SK-N-SH (cell line): Measurements from ENCODE around the gene LIN7A. TPM values are rescaled to one million over a fixed set of nuclear protein-coding genes. Genes with fewer than 3 reads are reported as not detected.

Source experiments
- CTCF ChIA-PET: fragments of 300-600, 350-600 bp; formaldehyde crosslinking; extraction: SDS; loops from one replicate; lab custom pipeline; 2021; lab: Yijun Ruan, JAX
- POLR2A ChIA-PET: fragments of 350-600 bp; sonication (Branson Sonifier 250); formaldehyde crosslinking; extraction: SDS; loops from one replicate; lab custom pipeline; 2020; ENCODE audit warnings: antibody characterized with exemption, inconsistent platforms; lab: Yijun Ruan, JAX
- DNase-seq: peaks from one replicate; pipeline ENCODE4 v3.0.0; 2012
- H2AFZ ChIP-seq: fragments of 200-600 bp; sonication (generic); 2 replicates; pipeline ENCODE4 v1.8.1; 2016; ENCODE audit warnings: antibody characterized with exemption, mild to moderate bottlenecking, low read depth
- H3F3A ChIP-seq: fragments of 200-600 bp; sonication (generic); replicated peaks from 2 replicates; pipeline ENCODE3; 2016; ENCODE audit warnings: antibody characterized with exemption, mild to moderate bottlenecking; ENCODE audit not compliant: insufficient read depth
- H3K27ac ChIP-seq, 2 experiments: fragments of 200-500 bp in 1 of 2; fragments of 200-600 bp in 1 of 2; sonication (Bioruptor generic) in 1 of 2; sonication (generic), shearing (Covaris generic) in 1 of 2; 2 replicates each; pipeline versions ENCODE4 v1.5.1 to v1.6.1; 2014 to 2016; ENCODE audit warnings: low read depth in 2 of 2, inconsistent platforms in 1 of 2, low read length in 1 of 2, mild to moderate bottlenecking in 1 of 2, mixed read lengths in 1 of 2
- H3K27me3 ChIP-seq: fragments of 200-600 bp; sonication (generic), shearing (Covaris generic); 2 replicates; pipeline ENCODE4 v1.6.1; 2016; ENCODE audit warnings: mixed run types; ENCODE audit not compliant: insufficient read depth
- H3K36me3 ChIP-seq, 2 experiments: fragments of 200-500 bp in 1 of 2; fragments of 200-600 bp in 1 of 2; sonication (Bioruptor generic) in 1 of 2; sonication (generic) in 1 of 2; replicated peaks in 1 of 2; 2 replicates each; pipeline versions ENCODE3 to v1.5.1; 2014 to 2016; ENCODE audit warnings: low read length in 1 of 2, mild to moderate bottlenecking in 1 of 2; ENCODE audit not compliant: insufficient read depth in 2 of 2, control insufficient read depth in 1 of 2
- H3K4me1 ChIP-seq, 2 experiments: fragments of 200-500 bp in 1 of 2; fragments of 200-600 bp in 1 of 2; sonication (Bioruptor generic) in 1 of 2; sonication (generic), shearing (Covaris generic) in 1 of 2; 2 replicates each; pipeline versions ENCODE4 v1.5.1 to v1.6.1; 2014 to 2016; ENCODE audit warnings: low read depth in 1 of 2, low read length in 1 of 2, mixed run types in 1 of 2; ENCODE audit not compliant: insufficient read depth in 2 of 2, control insufficient read depth in 1 of 2
- H3K4me2 ChIP-seq: fragments of 200-600 bp; sonication (generic), shearing (Covaris generic); 2 replicates; pipeline ENCODE4 v1.6.1; 2017; ENCODE audit warnings: mixed run types
- H3K4me3 ChIP-seq, 2 experiments: fragments of 200-500 bp in 1 of 2; fragments of 200-600 bp in 1 of 2; sonication (Bioruptor generic) in 1 of 2; sonication (generic), shearing (Covaris generic) in 1 of 2; 2 replicates each; pipeline versions ENCODE4 v1.5.1 to v1.8.1; 2014 to 2016; ENCODE audit warnings: low read depth in 2 of 2, inconsistent platforms in 1 of 2, low read length in 1 of 2, mild to moderate bottlenecking in 1 of 2, mixed read lengths in 1 of 2, moderate library complexity in 1 of 2
- H3K79me2 ChIP-seq: fragments of 200-600 bp; sonication (generic); 2 replicates; pipeline ENCODE4 v1.8.1; 2017; ENCODE audit warnings: mild to moderate bottlenecking; ENCODE audit not compliant: insufficient read depth
- H3K9ac ChIP-seq: fragments of 200-600 bp; sonication (generic); 2 replicates; pipeline ENCODE4 v1.6.1; 2017; ENCODE audit warnings: mixed run types
- H3K9me2 ChIP-seq: fragments of 200-600 bp; sonication (generic); 2 replicates; pipeline ENCODE4 v1.6.1; 2017; ENCODE audit warnings: mixed run types
- H3K9me3 ChIP-seq: fragments of 200-600 bp; sonication (generic); 2 replicates; pipeline ENCODE4 v1.6.1; 2017; ENCODE audit warnings: mixed run types, mild to moderate bottlenecking, moderate library complexity
- H4K20me1 ChIP-seq: fragments of 200-600 bp; sonication (generic); 2 replicates; pipeline ENCODE4 v1.6.1; 2017; ENCODE audit warnings: mild to moderate bottlenecking, mixed run types; ENCODE audit not compliant: insufficient read depth
- CHD2 ChIP-seq: fragments of 150-350 bp; IDR thresholded peaks from 2 replicates; pipeline ENCODE4 v1.6.1; 2018; ENCODE audit warnings: low read length; ENCODE audit not compliant: partially characterized antibody
- EP300 ChIP-seq, 2 experiments: IDR thresholded peaks; 2 replicates each; pipeline versions ENCODE4 v1.4.0 to v1.6.1; 2012; ENCODE audit warnings: borderline replicate concordance in 1 of 2, low read depth in 1 of 2, low read length in 1 of 2
- EZH2phosphoT487 ChIP-seq: fragments of 200-600 bp; sonication (generic); IDR thresholded peaks from 2 replicates; pipeline ENCODE4 v1.6.1; 2017; ENCODE audit warnings: low read depth, mixed run types, mild to moderate bottlenecking, antibody characterized with exemption, moderate library complexity, borderline replicate concordance
- FOSL2 ChIP-seq: IDR thresholded peaks from 2 replicates; pipeline ENCODE4 v1.4.0; 2012; ENCODE audit warnings: low read depth, mild to moderate bottlenecking, moderate library complexity, borderline replicate concordance
- FOXM1 ChIP-seq: IDR thresholded peaks from 2 replicates; pipeline ENCODE4 v1.4.0; 2012; ENCODE audit warnings: low read depth, mild to moderate bottlenecking
- GABPA ChIP-seq: IDR thresholded peaks from 2 replicates; pipeline ENCODE4 v1.4.0; 2012; ENCODE audit warnings: low read depth, mild to moderate bottlenecking
- GATA2 ChIP-seq: sonication (generic); formaldehyde crosslinking; IDR thresholded peaks from 2 replicates; pipeline ENCODE4 v1.5.0; 2020; ENCODE audit warnings: mild to moderate bottlenecking, missing genetic modification reagents
- IRF3 ChIP-seq: fragments of 150-350 bp; IDR thresholded peaks from 2 replicates; pipeline ENCODE4 v1.6.1; 2016; ENCODE audit warnings: mild to moderate bottlenecking, low read depth, low read length
- MXI1 ChIP-seq: IDR thresholded peaks from 2 replicates; pipeline ENCODE4 v1.6.1; 2012; ENCODE audit warnings: mild to moderate bottlenecking, low read depth, low read length, improper control_type of control experiment
- NRF1 ChIP-seq: IDR thresholded peaks from 2 replicates; pipeline ENCODE4 v1.6.1; 2012; ENCODE audit warnings: low read depth, mild to moderate bottlenecking, low read length
- RCOR1 ChIP-seq: fragments of 150-350 bp; IDR thresholded peaks from 2 replicates; pipeline ENCODE4 v1.6.1; 2017; ENCODE audit warnings: antibody characterized with exemption, low read length
- REST ChIP-seq: IDR thresholded peaks from 2 replicates; pipeline ENCODE4 v1.6.1; 2012; ENCODE audit warnings: mild to moderate bottlenecking, low read depth, low read length, moderate library complexity
- RFX5 ChIP-seq: IDR thresholded peaks from 2 replicates; pipeline ENCODE4 v1.6.1; 2012; ENCODE audit warnings: mild to moderate bottlenecking, improper control_type of control experiment, low read length
- SMC3 ChIP-seq: IDR thresholded peaks from 2 replicates; pipeline ENCODE4 v1.6.1; 2012; ENCODE audit warnings: low read depth, low read length, improper control_type of control experiment
- TEAD4 ChIP-seq: IDR thresholded peaks from 2 replicates; pipeline ENCODE4 v1.4.0; 2012; ENCODE audit warnings: mild to moderate bottlenecking, borderline replicate concordance; ENCODE audit not compliant: insufficient read depth
- WGBS: methylation state at CpG from one replicate; pipeline ENCODE4 v1.1.6; 2017; ENCODE audit warnings: low lambda C conversion rate; 5-methylcytosine and 5-hydroxymethylcytosine counted together
- polyA plus RNA-seq, 3 experiments: library from polyadenylated mRNA; depleted of rRNA; stranded (reverse); fragments of >200 nt; gene quantifications; 2 replicates each; pipeline ENCODE4 v1.2.3, GENCODE V29; 2012
- TF ChIP-seq, protein P1 (sequence below): fragments of 200-600 bp; sonication (generic); IDR thresholded peaks from 2 replicates; pipeline ENCODE4 v1.6.1; 2017; ENCODE audit warnings: antibody characterized with exemption, mild to moderate bottlenecking, moderate library complexity

The LIN7A gene
- polyA plus RNA-seq, 1 of the 3 experiments (the other 2 are of a cell fraction): not detected

DNA sequence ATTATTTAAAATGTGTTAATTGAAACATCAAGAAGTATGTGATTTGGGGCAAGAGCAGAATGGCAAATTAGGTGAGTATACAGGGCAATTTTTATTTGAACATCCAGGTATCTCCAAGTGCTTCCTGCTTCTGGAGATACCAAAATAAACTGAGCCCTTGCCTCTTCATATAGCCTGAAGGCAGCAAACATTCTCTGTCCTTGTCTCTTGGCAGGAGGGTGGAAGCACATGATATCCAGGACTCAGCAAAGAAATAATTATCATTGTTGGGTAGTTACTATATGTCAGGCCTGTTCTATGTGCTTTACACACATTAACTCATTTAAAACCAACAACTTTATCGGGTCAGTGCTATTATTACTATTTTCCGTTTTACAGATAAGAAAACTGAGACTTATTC, 12.5 kb downstream of the LIN7A start:
- CTCF ChIA-PET: no interaction called here
- Histone ChIP-seq H4K20me1 (no peaks in the 10 kb centered on the region), H3K27ac (no peak overlapping the region), H3K9ac (no peak overlapping the region), H3K79me2 (no peaks in the 10 kb centered on the region), H3K9me3 (no peaks in the 10 kb centered on the region), H3F3A (no peaks in the 10 kb centered on the region), H3K9me2 (no peaks in the 10 kb centered on the region), H3K27me3 (no peaks in the 10 kb centered on the region; the same call in 1 of the 2 replicates), H3K36me3 (no peaks in the 10 kb centered on the region), H3K4me1 (no peaks in the 10 kb centered on the region), H3K4me3 (no peak overlapping the region), H3K4me2 (no peak overlapping the region), H2AFZ (no peak overlapping the region)
- POLR2A ChIA-PET: no interaction called here
- DNase-seq: no peak
- 2% methylated on average over 2 of the region's 2 CpGs for WGBS
- TF ChIP-seq MXI1: no peak
- TF ChIP-seq, protein P1, sequence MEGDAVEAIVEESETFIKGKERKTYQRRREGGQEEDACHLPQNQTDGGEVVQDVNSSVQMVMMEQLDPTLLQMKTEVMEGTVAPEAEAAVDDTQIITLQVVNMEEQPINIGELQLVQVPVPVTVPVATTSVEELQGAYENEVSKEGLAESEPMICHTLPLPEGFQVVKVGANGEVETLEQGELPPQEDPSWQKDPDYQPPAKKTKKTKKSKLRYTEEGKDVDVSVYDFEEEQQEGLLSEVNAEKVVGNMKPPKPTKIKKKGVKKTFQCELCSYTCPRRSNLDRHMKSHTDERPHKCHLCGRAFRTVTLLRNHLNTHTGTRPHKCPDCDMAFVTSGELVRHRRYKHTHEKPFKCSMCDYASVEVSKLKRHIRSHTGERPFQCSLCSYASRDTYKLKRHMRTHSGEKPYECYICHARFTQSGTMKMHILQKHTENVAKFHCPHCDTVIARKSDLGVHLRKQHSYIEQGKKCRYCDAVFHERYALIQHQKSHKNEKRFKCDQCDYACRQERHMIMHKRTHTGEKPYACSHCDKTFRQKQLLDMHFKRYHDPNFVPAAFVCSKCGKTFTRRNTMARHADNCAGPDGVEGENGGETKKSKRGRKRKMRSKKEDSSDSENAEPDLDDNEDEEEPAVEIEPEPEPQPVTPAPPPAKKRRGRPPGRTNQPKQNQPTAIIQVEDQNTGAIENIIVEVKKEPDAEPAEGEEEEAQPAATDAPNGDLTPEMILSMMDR: no peak
- TF ChIP-seq RCOR1: no peak
- no peak for TF ChIP-seq SMC3
- TF ChIP-seq GATA2 (CRISPR knock-in tag): no peak
- TF ChIP-seq EP300 (IDR thresholded peaks at IDR 0.05; ENCODE audit: borderline replicate concordance in 1 of 2, low read depth in 1 of 2, low read length in 1 of 2): no peak
- TF ChIP-seq NRF1: no peak
- TF ChIP-seq GABPA: no peak
- TF ChIP-seq RFX5: no peak
- no peak for TF ChIP-seq IRF3
- no peak for TF ChIP-seq TEAD4
- TF ChIP-seq REST: no peak
- no peak for TF ChIP-seq FOXM1
- no peak for TF ChIP-seq FOSL2
- TF ChIP-seq EZH2phosphoT487: no peak
- no peak for TF ChIP-seq CHD2
